ENCODE results near the gene MPDZ.

MPDZ gene

DNA sequence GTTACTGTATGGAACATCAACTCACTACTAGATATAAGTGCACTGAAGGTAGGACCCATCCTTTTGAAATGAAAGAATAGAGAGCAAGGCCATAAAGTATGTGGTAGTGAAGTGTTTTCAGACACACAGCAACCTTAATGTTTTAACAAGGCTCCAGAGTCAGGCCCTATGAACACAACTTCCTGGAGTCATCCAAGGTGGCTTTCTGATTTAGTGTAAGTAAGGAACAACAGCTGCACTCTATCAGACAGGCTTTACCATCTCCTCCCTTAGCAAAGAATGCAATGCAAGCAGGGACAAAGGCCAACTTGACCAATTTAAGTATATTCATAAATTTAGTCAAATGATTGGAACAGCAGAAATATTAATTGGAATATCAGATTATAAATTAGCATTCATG, 90.1 kb downstream of the MPDZ start:
- DNase-seq (ENCODE audit: low spot score) = no peak
- no peak for TF ChIP-seq CTCF (IDR thresholded peaks at IDR 0.05; ENCODE audit: extremely low read depth, missing control alignments)

DNA sequence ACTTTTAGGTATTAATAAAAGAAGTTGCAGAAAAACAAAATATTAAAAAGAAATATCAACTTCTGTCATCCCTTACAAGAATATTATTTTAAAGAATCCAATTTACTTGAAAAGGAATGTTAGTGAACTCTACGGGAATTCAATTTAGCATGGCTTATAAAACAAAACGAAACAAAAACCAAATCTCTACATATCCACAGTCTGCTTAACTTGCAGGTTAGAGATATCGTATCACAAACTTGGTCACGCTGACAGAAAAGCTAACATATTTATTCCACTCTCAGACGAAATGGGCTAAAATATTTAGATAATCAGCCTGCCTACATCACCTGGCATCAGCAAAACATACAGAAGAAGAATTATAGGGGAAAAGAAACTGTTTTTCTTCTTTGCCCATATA, 92.7 kb downstream of the MPDZ start:
- no peak for TF ChIP-seq CTCF (IDR thresholded peaks at IDR 0.05; ENCODE audit: extremely low read depth, missing control alignments)
- DNase-seq (ENCODE audit: low spot score) = no peak

GRCh38 chr9:13186091-13186490, 93.4 kb downstream of the MPDZ start:
- no peak for TF ChIP-seq CTCF (IDR thresholded peaks at IDR 0.05; ENCODE audit: extremely low read depth, missing control alignments)
- no peak for DNase-seq (ENCODE audit: low spot score)

DNA sequence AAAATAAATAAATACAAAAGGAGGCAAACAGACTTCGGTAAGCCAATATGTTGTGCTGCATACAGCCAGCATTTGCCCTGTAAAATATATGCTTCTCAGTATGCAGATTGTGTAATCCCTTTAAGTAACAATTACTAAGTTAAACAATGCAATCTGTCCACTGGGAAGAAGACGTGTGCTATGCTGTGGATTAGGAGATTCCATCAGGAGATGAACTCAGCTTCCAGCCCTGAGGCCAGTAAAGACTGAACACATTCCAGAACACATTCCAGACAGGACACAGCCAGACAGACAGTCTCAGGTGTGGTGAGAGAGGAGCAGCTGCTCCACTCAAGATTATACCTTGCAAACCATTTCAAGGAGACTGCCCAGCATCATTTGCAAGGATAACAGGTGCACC, 97.8 kb downstream of the MPDZ start:
- no peak for DNase-seq (ENCODE audit: low spot score)
- TF ChIP-seq CTCF (IDR thresholded peaks at IDR 0.05; ENCODE audit: extremely low read depth, missing control alignments) = no peak

GRCh38 chr9:13179257-13179656, 100.2 kb downstream of the MPDZ start:
- DNase-seq (ENCODE audit: low spot score) = no peak
- no peak for TF ChIP-seq CTCF (IDR thresholded peaks at IDR 0.05; ENCODE audit: extremely low read depth, missing control alignments)

GRCh38 chr9:13175732-13176131, 103.8 kb downstream of the MPDZ start:
- no peak for DNase-seq (ENCODE audit: low spot score)
- TF ChIP-seq CTCF (IDR thresholded peaks at IDR 0.05; ENCODE audit: extremely low read depth, missing control alignments) = no peak

GRCh38 chr9:13174906-13175639, 104.4 kb downstream of the MPDZ start:
- DNase-seq (ENCODE audit: low spot score) = no peak
- no peak for TF ChIP-seq CTCF (IDR thresholded peaks at IDR 0.05; ENCODE audit: extremely low read depth, missing control alignments)
